Right ventricle myocardium inferior (tissue), 1 donor: ENCODE measurements around the gene CSF1. TPM values are rescaled to one million over a fixed set of nuclear protein-coding genes. Genes with fewer than 3 reads are reported as not detected.

Experiments
- ATAC-seq: fragments of 200-7000 bp; cut with Tn5 transposase; one replicate; pipeline ENCODE4 v1.9.1; 2020; ENCODE audit warnings: mild to moderate bottlenecking, moderate library complexity
- DNase-seq: peaks from one replicate; pipeline ENCODE4 v3.0.0; 2021; ENCODE audit errors: missing footprints
- intact Hi-C: fragments of 100-400 bp; cut with DNase I; formaldehyde crosslinking; loops from one replicate; pipeline ENCODE4 v1.11.0; 2022
- total RNA-seq: library from RNA; stranded (reverse); fragmentation: NEBNext Ultra II Directional; extraction: Animal tissue kit (Norgen Biotek cat#: 25700); gene quantifications from one replicate; pipeline ENCODE4 v1.2.1, GENCODE V29; 2021
- donor health status: DM: no; HTN: yes; CAD: no; lungs with severe emphysema.

CSF1 gene
- total RNA-seq, 1 donor from 2014 or later = 19.0 TPM

GRCh38 chr1:109880971-109881894 is 29.4 kb upstream of the CSF1 start:
- DNase-seq (no peak), ATAC-seq (no peak)
- intact Hi-C loops = no loop called here

- DNase-seq (no peak), ATAC-seq (no peak)
- intact Hi-C loops = no loop called here
Observed at GRCh38 chr1:109881906-109882287, 28.8 kb upstream of the CSF1 start.

DNA sequence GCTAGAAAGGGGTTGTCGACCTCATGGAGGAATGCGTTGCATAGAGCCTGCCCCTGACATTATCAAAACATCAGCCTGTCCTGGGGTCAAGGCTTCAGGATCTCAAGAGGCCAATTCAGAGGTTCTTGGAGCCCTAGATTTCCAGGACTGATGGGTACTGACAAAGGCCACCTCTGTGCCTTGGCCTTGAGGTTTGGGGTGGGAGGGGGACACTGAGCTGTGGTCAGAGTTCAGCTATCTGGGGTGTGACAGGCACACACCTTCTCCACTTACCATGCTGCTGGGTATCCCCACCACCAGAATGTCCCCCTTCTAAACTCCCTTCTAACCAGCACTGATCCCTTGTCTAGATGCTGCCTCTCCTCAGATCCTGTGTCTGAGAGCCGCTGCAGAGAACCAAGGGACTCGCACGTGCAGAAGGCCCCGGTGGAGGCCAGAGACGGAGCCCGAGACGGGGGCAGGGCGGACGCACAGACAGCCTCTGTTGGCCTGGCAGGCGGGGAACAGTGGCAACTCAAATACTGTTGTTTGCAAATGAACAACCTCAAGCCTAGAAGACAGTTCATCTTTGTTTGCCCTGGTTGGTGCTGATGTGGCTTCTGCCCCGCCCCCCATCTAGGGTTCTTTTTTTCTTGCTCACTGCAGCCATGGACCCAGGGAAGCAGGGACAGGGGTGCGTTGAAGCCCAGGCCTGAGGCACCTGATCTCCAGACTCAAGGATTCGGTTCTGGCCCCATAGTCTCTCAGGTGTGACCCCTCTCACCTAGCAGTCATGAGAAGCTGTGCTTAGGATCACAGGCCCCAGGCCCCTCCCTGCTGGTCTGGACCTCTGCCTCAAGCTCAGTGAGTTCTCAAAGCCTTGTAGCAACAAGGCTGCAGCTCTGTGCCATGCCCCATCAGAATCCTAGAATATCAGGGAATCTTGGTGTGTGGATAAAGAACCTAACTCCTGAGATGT is 28.1 kb upstream of the CSF1 start:
- ATAC-seq (no peak), DNase-seq (no peak)
- intact Hi-C loops = no loop called here

DNA sequence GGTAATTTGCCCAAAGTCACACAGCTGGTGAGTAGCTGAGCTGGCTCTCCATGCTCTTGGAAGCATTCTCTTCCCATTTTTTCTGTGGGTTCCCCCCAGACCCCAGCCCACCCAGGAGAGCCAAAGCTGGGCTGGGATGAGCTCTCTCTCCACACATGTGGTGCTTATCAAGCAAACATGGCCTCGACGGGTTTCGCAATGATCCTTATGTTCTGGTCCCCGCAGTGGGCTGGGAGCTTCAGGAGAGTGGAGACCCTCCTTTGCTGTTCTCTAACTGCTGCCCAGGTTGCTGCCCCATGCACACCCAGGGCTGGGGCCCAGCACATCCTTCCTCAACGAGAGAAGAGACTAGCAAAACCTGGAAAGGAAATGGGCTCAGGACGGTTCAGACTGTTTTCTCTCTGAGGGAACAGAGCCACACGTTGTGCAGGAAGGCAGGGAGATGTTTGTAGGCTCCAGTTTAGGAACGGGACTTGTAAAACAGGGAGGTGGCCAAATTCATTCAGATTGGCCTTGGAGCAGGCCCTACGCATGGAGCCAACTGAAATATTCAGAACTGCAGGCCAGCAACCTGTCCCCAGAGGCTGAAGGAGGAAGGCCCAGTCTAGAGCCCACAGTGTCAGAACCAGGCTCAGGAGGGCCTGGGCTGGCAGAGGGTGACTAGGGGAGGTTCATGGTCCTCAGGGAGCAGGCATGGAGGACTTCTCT is 27.2 kb upstream of the CSF1 start:
- intact Hi-C loops = no loop called here
- DNase-seq (no peak), ATAC-seq (peak; percentile 88)

DNA sequence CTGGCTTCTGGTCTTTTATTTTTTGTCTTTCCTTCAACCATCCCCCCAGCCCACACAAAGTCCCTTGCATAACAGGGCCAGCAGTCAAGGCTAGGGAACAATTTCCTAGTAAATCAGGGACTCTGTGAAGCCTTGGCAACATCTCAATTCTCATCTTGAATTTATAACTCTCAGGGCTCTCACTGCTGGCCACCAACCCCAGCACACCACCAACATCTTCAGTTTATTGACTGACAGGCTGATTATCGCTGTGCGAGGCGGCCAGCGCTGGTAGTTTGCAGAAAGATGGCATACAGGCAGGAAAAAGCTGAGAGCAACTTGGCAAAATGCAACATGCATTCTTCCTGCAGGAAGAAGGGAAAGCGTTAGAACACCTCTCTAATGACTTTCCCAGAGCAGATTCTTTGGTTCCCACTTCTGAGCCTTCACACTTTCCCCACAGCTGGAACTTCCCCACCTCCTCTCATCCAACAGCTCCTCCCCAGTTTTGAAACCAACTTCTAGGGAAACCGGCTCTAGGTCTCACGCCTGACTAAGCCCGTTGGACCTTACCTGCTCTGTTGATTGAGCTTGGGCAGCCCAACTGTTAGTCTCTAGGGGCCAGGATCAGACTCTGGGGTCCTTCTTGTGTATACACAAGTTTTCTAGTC is 26.3 kb upstream of the CSF1 start:
- intact Hi-C loops = no loop called here
- DNase-seq = no peak
- ATAC-seq = peak; percentile 27

DNA sequence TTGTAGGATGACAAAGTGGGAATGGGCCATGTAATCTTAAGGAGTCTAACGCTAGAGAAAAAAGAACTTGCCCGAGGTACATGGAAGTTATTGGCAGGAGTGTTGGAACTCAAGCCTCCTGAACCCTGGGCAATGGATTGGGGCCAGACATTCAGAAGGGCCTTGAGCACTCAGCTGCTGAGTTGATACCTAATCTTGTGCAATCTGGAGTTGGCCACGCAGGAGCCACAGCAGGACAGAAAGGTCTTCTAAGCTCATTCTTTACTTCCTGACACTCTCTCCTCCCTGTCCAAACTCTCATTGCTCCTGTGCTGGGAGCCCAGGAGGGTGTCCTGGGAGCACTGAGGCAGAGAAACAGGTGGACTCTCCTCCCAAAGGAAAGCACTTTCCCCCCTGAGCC is 25.1 kb upstream of the CSF1 start:
- ATAC-seq = no peak
- intact Hi-C loops = no loop called here
- no peak for DNase-seq

GRCh38 chr1:109886827-109887226 is 23.8 kb upstream of the CSF1 start:
- intact Hi-C loops = no loop called here
- ATAC-seq (no peak), DNase-seq (no peak)

- intact Hi-C loops = no loop called here
- no peak for DNase-seq
- no peak for ATAC-seq
Observed at GRCh38 chr1:109887271-109887670, 23.4 kb upstream of the CSF1 start.

DNA sequence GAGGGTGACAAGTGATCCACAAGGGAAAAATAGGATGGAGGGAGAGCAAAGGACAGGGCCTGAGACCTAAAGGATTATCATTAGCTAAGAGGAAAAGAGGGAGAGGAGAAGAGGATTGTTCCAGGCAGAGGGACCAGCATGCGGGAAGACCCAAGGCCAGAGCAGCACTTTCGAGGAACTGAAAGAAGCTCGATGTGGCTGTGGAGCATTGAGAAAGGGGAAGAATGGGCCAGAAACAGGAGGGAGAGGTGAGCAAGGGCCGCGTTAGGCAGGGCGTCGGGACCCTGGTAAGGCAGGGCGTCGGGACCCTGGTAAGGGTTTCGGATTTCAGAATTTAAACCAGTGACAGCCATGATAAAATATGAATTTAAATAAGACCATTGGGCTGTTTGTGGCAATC is 22.8 kb upstream of the CSF1 start:
- ATAC-seq = no peak
- no peak for DNase-seq
- intact Hi-C loops = no loop called here

DNA sequence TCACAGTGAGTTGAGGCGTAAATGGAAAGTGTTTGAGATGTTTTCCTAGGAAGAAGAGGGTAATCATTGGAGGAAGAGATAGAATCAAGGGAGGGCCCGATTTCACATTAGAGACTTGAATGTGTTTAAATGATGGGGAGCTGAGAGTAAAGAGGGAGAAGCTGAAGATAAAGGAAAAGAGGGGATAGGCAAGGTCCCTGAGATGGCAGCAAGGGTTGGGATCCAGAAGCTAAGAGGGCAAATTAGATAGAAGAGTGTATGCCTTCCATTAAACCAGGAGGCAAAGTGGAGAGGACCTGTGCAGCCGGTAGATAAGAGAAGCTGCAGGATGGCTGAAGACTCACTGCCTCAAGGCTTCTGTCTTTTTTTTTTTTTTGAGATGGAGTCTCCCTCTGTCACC is 21.6 kb upstream of the CSF1 start:
- ATAC-seq = no peak
- no peak for DNase-seq
- intact Hi-C loops = no loop called here

DNA sequence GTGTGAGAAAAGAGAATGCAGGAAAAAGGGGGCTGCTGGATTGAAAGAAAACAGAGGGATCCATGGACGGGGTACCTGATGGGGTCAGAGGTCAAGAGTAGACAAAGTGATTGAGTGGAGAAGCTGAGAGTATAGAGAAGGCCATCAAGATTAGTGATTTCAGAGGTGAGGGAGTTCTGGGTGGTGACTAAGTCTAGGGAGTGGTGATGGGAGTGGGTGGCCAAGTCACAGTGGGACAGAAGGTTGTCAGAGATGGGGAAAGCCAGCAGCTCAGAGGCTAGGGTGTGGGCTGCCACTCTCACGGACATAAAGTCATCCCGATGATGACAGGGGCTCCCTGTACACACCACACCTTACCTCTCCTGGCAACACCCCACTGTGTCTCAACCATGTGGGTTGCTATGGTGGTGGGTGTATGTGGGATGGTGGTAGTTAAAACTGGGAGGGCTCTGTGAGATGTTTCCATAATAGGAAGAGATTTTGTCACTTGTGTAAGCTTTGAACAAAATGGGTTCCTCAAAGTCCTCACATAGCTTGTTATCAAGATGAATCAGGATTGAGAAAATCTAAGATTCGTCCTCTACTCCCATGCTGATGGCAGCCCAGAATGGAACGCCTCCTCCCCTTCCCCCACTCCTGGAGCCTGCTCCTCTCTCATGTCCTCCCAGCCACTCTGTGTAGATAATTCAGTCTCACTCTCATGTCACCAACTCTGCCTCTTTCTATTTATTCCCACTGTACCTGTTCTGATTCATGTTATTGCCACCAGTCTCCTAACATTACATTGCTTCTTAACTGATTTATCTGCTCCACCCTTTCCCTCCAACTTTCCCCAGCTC is 20.3 kb upstream of the CSF1 start:
- peak; percentile 58 for ATAC-seq
- intact Hi-C loops = no loop called here
- DNase-seq = no peak

DNA sequence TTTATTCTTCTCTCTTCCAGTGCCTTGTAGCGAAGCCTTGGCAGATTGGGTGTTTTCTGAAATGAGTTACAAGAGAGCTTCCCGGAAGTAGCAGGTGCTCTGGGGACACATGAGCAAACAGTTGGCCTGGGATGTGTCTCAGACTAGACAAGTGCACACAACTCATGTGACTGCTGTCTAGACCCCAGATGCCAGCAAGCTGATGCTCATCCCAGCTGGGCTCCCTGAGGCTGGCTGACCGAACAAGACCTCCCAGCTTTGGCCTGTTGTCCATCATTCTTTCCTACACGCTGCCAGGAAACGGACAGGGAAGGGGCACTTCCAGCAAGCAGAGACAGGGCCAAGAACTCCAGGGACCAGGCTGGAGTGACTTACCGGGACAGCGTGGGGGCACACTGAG is 18.7 kb upstream of the CSF1 start:
- ATAC-seq = no peak

GRCh38 chr1:109892561-109893368 is 17.9 kb upstream of the CSF1 start:
- DNase-seq = no peak
- intact Hi-C loops = no loop called here
- peak; percentile 24 for ATAC-seq

More for the DNA sequence above, 18.7 kb upstream of the CSF1 start:
- intact Hi-C loops = no loop called here
- DNase-seq = no peak

- intact Hi-C loops = no loop called here
- no peak for ATAC-seq
Observed at GRCh38 chr1:109893532-109894171, 17.0 kb upstream of the CSF1 start.

DNA sequence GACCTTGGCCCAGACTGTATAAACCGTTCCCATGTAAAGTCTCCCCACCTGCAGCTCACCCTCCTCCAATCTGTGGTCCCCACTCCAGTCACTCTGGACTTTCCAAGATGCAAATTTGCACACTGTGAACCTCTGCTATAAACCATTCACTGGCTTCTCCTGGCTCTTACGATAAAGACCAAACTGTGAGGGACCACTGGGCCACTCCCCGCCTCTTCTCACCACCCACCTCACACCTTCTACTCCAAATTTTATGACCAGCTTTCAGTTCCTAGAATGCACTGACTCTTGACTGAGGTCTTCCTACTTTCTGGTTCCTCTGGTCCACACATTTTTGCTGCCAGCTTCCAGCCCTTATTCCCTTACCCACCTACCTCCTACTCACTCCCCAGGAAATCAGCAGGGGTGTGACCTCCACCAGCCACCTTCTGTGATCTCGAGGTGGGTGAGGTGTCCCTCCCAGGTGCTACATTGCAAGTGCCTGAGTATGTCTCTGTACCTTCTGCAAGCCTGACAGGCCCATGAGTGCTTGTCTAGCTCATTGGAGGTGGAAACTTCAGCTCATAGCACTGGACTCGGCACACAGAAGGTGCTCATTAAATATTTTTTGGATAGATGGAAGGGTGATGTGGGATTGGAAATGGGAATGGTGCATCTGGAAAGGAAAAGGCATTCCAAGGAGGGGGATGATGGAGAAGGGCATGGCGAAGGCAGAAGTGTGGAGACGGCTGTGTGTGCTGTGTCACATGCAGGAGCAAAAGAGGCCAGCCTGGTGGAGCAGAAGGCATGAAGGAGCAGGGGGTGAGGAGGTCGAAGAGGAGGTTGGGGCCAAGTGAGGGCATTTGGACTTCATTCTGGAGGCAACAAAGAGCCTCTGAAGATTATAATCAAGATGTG is 15.6 kb upstream of the CSF1 start:
- ATAC-seq = no peak
- intact Hi-C loops = no loop called here
- DNase-seq = no peak

More at GRCh38 chr1:109893532-109894171, 17.0 kb upstream of the CSF1 start:
- no peak for DNase-seq
